Esophagus muscularis mucosa (tissue), 4 donors: Measurements from ENCODE around the gene ADISSP. TPM values are rescaled to one million over a fixed set of nuclear protein-coding genes. Genes with fewer than 3 reads are reported as not detected.

Experiments used
- DNase-seq: peaks from one replicate; pipeline ENCODE4 v3.0.0-alpha.2; 2017; ENCODE audit errors: extremely low spot score
- H3K27ac ChIP-seq, 4 donors: fragments of 200-600 bp; sonication (generic); replicated peaks in 1 of 4; 1 replicate in 3 of 4; 2 replicates in 1 of 4; pipeline ENCODE4 v1.5.1; 2016 to 2019; ENCODE audit warnings: mild to moderate bottlenecking in 1 of 4
- H3K27me3 ChIP-seq, 4 donors: fragments of 200-600 bp; sonication (generic); one replicate each; pipeline versions ENCODE4 v1.5.1 to v1.6.0; 2016 to 2019
- H3K36me3 ChIP-seq, 4 donors: fragments of 200-600 bp; sonication (generic); one replicate each; pipeline ENCODE4 v1.5.1; 2016 to 2019
- H3K4me1 ChIP-seq, 4 donors: fragments of 200-600 bp; sonication (generic); one replicate each; pipeline ENCODE4 v1.5.1; 2016 to 2019
- H3K4me3 ChIP-seq, 4 donors: fragments of 200-600 bp; sonication (generic); 1 replicate in 2 of 4; 2 replicates in 2 of 4; pipeline ENCODE4 v1.5.1; 2016 to 2019; ENCODE audit warnings: mild to moderate bottlenecking in 4 of 4, moderate library complexity in 1 of 4
- H3K9me3 ChIP-seq, 4 donors: fragments of 200-600 bp; sonication (generic); 1 replicate in 3 of 4; 2 replicates in 1 of 4; pipeline ENCODE4 v1.5.1; 2016 to 2019
- EP300 ChIP-seq: sonication (generic); formaldehyde crosslinking; IDR thresholded peaks from one replicate; pipeline ENCODE4 v1.6.1; 2017; ENCODE audit warnings: antibody characterized with exemption
- POLR2A ChIP-seq: fragments of 450-650 bp; IDR thresholded peaks from one replicate; pipeline ENCODE4 v1.6.1; 2017; ENCODE audit warnings: antibody characterized with exemption, moderate library complexity, mild to moderate bottlenecking, low read depth
- POLR2AphosphoS5 ChIP-seq, 2 donors: sonication (generic); formaldehyde crosslinking; IDR thresholded peaks; one replicate each; pipeline ENCODE4 v1.6.1; 2017; ENCODE audit warnings: antibody characterized with exemption in 2 of 2
- WGBS: methylation state at CpG from one replicate; pipeline ENCODE4 v1.1.5; 2018; 5-methylcytosine and 5-hydroxymethylcytosine counted together
- intact Hi-C: fragments of 100-400 bp; cut with DNase I; formaldehyde crosslinking; loops from one replicate; pipeline ENCODE4 v1.15.1; 2023
- total RNA-seq, 4 donors: library from RNA; depleted of rRNA; stranded (reverse); fragments of >200 nt; gene quantifications; one replicate each; pipeline versions ENCODE4 v1.1.0 to v1.2.1, GENCODE V29; 2016
- TF ChIP-seq, protein P1 (sequence below), 3 experiments: fragments of 200-600 bp in 2 of 3; fragments of 450-650 bp in 1 of 3; sonication (generic) in 2 of 3; IDR thresholded peaks; one replicate each; pipeline ENCODE4 v1.5.1; 2017 to 2019; ENCODE audit warnings: antibody characterized with exemption in 3 of 3, mild to moderate bottlenecking in 2 of 3, moderate library complexity in 1 of 3

Gene ADISSP
- total RNA-seq, 4 donors from 2014 or later: 56.5 to 96.1 (median 73.6) TPM

DNA sequence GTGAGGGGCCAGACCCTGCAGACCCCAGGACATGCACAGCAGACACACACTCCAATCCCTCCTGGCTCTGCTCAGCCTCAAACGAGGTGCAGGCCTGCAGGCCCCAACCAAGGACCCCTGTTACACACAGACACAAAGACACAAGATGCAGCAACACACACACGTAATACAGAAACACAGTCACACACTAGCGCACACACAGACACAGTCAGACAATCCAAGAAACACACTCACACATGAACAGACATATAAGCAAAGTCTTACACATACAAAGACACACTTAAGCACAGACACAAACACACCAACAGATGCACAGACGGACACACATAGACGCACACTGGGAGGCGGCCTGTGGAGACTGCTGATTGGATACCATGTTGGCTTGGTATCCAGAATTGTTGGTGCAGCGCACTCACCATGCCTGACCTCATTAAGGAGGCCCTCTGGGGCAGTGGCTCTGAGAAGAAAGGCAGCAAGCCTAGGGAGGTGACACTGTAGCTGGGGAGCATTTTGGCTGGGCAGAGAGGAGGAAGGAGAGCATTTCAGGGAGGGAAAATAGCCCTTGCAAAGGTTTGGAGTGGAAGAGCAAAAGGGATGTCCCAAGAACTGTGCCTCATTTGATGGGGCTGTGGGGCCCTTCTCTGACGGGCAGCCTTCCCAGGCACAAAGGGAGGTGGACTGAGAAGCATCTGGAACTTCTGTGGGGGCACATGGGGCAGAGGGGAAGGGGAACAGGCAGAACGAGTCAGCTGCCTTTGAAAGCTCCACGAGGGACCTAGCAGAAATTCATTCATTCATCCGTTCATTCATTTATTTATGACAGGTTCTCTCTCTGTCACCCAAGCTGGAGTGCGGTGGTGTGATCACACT, 36.5 kb downstream of the ADISSP start:
- Histone ChIP-seq H3K27me3 (peaks cover 0 to 58% (median 3%) of the 10 kb centered on the region in 4 donors), H3K36me3 (peaks cover 0 to 5% (median 0%) of the 10 kb centered on the region in 4 donors), H3K4me3 (no peak overlapping the region), H3K9me3 (no peaks in the 10 kb centered on the region), H3K4me1 (peaks cover 48 to 56% (median 55%) of the 10 kb centered on the region in 4 donors), H3K27ac (peak overlapping the region in 1 of 4 donors; percentile 30)
- no peak for DNase-seq
- intact Hi-C loops: no loop called here
- WGBS: 90% methylated on average over 12 of the region's 12 CpGs
- TF ChIP-seq, protein P1, sequence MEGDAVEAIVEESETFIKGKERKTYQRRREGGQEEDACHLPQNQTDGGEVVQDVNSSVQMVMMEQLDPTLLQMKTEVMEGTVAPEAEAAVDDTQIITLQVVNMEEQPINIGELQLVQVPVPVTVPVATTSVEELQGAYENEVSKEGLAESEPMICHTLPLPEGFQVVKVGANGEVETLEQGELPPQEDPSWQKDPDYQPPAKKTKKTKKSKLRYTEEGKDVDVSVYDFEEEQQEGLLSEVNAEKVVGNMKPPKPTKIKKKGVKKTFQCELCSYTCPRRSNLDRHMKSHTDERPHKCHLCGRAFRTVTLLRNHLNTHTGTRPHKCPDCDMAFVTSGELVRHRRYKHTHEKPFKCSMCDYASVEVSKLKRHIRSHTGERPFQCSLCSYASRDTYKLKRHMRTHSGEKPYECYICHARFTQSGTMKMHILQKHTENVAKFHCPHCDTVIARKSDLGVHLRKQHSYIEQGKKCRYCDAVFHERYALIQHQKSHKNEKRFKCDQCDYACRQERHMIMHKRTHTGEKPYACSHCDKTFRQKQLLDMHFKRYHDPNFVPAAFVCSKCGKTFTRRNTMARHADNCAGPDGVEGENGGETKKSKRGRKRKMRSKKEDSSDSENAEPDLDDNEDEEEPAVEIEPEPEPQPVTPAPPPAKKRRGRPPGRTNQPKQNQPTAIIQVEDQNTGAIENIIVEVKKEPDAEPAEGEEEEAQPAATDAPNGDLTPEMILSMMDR (IDR thresholded peaks at IDR 0.05): no peak
- TF ChIP-seq POLR2A: no peak
- TF ChIP-seq EP300: no peak
- no peak for TF ChIP-seq POLR2AphosphoS5 (IDR thresholded peaks at IDR 0.05)

DNA sequence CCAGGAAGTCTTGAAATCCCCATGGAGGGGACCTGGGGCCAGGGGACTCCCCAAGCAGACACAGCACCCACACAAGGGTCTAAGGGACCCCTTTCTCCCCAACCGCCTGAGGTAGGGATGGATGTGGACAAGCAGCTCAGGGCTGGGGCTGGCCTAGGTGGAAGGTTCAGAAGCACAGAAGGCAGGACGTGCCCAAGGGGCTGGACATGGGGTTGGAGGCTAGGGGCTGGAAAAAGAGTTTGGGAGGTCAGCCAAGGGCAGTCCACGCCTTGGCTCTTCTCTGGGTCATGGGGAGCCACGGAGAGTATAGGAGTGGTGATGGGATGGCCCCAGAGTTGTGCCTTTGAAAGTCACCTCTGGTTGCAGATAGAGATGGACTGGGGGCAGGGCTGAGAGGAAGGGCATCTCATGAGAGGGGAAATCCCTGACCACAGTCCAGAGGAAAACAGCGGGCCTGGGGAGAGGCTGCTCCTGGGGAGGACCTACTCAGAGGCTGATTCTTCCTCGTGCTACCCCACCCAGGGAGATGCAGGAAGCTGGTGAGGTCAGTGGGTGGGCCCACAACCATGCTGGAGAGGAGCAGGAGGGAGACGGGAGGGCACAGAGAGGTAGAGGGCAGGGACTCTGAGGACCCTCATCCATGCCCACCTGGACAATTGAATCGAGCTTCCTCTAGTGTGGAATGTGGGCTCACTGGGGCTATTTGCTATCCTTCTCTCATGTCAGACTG, 37.6 kb downstream of the ADISSP start:
- intact Hi-C loops: no loop called here
- Histone ChIP-seq H3K9me3 (no peaks in the 10 kb centered on the region), H3K36me3 (no peaks in the 10 kb centered on the region), H3K27me3 (peaks cover 0 to 58% (median 3%) of the 10 kb centered on the region in 4 donors), H3K4me3 (no peak overlapping the region), H3K27ac (peak overlapping the region in 1 of 4 donors; percentile 30), H3K4me1 (peaks cover 44 to 56% (median 47%) of the 10 kb centered on the region in 4 donors)
- no peak for DNase-seq
- TF ChIP-seq POLR2AphosphoS5 (IDR thresholded peaks at IDR 0.05): no peak
- no peak for TF ChIP-seq POLR2A
- TF ChIP-seq EP300: no peak
- TF ChIP-seq, protein P1 (IDR thresholded peaks at IDR 0.05): no peak
- 80% methylated on average over 4 of the region's 8 CpGs for WGBS

DNA sequence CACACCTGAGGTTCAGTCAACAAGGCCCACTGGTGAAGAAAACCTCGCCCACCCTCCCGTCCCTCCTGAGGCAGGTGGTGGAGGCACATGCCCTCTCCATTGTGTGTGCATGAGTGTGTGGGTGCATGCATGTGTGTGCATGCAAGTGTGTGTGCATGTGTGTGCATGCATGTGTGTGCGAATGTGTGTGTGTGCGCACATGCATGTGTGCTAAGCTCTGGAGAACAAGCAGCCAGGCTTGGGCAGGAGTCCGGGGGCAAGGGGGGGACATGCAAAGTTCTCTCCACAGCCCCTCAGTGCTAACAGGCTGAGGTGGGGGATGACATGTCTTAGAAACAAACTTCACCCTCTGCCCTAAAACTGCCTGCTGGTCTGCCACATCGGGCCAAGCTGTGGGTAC, 38.2 kb downstream of the ADISSP start:
- TF ChIP-seq, protein P1 (IDR thresholded peaks at IDR 0.05): no peak
- TF ChIP-seq POLR2AphosphoS5 (IDR thresholded peaks at IDR 0.05) (no peak), EP300 (no peak), POLR2A (no peak)
- Histone ChIP-seq H3K27ac (no peak overlapping the region), H3K27me3 (peaks cover 0 to 58% (median 3%) of the 10 kb centered on the region in 4 donors), H3K4me3 (no peak overlapping the region), H3K4me1 (peaks cover 40 to 53% (median 44%) of the 10 kb centered on the region in 4 donors), H3K9me3 (no peaks in the 10 kb centered on the region), H3K36me3 (no peaks in the 10 kb centered on the region)
- intact Hi-C loops: no loop called here
- DNase-seq: no peak
- 90% methylated on average over 5 of the region's 6 CpGs for WGBS

DNA sequence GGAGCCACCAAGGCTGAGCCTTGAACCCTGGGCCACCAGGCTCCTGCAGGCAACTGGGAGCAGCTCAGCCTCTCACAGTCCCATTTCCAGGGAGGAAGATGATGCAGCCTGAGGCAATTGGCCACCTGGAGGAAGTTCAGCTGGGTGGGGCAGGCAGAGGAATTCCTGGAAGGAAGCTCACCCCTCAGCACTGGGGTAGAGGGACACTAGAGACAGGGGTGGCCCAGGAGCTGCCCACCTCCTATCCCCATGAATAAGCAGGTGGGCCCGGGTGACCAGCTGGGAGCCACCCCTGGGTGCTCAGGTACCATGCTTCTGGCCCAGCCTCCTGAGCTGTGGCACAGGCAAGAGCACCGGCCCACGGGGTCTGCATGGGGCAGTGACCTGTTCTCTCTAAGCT, 38.7 kb downstream of the ADISSP start:
- no peaks in the 10 kb centered on the region for H3K9me3 ChIP-seq
- peaks cover 35 to 48% (median 40%) of the 10 kb centered on the region in 4 donors for H3K4me1 ChIP-seq
- no peak for DNase-seq
- intact Hi-C loops: no loop called here
- 90% methylated on average over 2 of the region's 3 CpGs for WGBS
- no peaks in the 10 kb centered on the region for H3K36me3 ChIP-seq
- H3K4me3 ChIP-seq: no peak overlapping the region
- peaks cover 0 to 56% (median 3%) of the 10 kb centered on the region in 4 donors for H3K27me3 ChIP-seq
- no peak overlapping the region for H3K27ac ChIP-seq
- no peak for TF ChIP-seq POLR2AphosphoS5 (IDR thresholded peaks at IDR 0.05)
- TF ChIP-seq, protein P1 (IDR thresholded peaks at IDR 0.05): no peak
